K562 (cell line): ENCODE data around the gene HTRA3. TPM values are rescaled to one million over a fixed set of nuclear protein-coding genes. Genes with fewer than 3 reads are reported as not detected.

Source experiments
- ATAC-seq: fragments of 200-7000 bp; cut with Tn5 transposase; 3 replicates; pipeline ENCODE4 v1.9.1; 2020; ENCODE audit warnings: moderate library complexity
- BruUV-seq: library from RNA; stranded (reverse); fragments of 400-500 nt; replicated peaks from 2 replicates; lab custom pipeline; 2021; lab: Mats Ljungman, UMichigan
- CTCF ChIA-PET: fragments of 300-600 bp; formaldehyde crosslinking; extraction: SDS; loops from one replicate; lab custom pipeline; 2021; ENCODE audit warnings: low intra/inter-chr PET ratio; lab: Yijun Ruan, JAX
- POLR2A ChIA-PET: fragments of 300-600, 350-650 bp; sonication (Branson Sonifier 250); formaldehyde crosslinking; extraction: SDS; loops from one replicate; lab custom pipeline; 2021; ENCODE audit warnings: antibody characterized with exemption, inconsistent platforms; lab: Yijun Ruan, JAX
- DNase-seq, 4 experiments: peaks; one replicate each; pipeline versions ENCODE4 v3.0.0 to v3.0.0-alpha.2; 2011 to 2018; ENCODE audit warnings: low spot score in 3 of 4, mixed read lengths in 3 of 4; ENCODE audit errors: extremely low read depth in 1 of 4
- FAIRE-seq: peaks from 2 replicates; lab custom pipeline; 2011; peaks lifted over from hg19 to GRCh38; lab: Jason Lieb, UNC
- H2AFZ ChIP-seq: 2 replicates; pipeline ENCODE4 v1.6.0; 2011; ENCODE audit warnings: low read depth, low read length, control low read depth, inconsistent platforms
- H3K27ac ChIP-seq: fragments of 200-600 bp; 3 replicates; pipeline ENCODE4 v1.8.0; 2011; ENCODE audit warnings: low read depth, mild to moderate bottlenecking, control low read depth, inconsistent platforms, low read length, moderate library complexity, mixed read lengths; ENCODE audit errors: extremely low read depth
- H3K27me3 ChIP-seq, 2 experiments: fragments of 300-600 bp in 1 of 2; 2 replicates in 1 of 2; 3 replicates in 1 of 2; pipeline versions ENCODE4 v1.6.0 to v1.8.0; 2011; ENCODE audit warnings: inconsistent platforms in 2 of 2, low read length in 2 of 2, mild to moderate bottlenecking in 1 of 2, mixed read lengths in 1 of 2, moderate library complexity in 1 of 2; ENCODE audit not compliant: control insufficient read depth in 2 of 2, insufficient read depth in 2 of 2
- H3K36me3 ChIP-seq: fragments of 300-600 bp; 3 replicates; pipeline ENCODE4 v1.8.0; 2011; ENCODE audit warnings: mild to moderate bottlenecking, low read length, inconsistent platforms; ENCODE audit not compliant: control insufficient read depth, insufficient read depth
- H3K4me1 ChIP-seq, 2 experiments: fragments of 200-600 bp in 1 of 2; replicated peaks in 1 of 2; 2 replicates in 1 of 2; 3 replicates in 1 of 2; pipeline versions ENCODE4 v1.5.1 to v1.8.0; 2011; ENCODE audit warnings: inconsistent platforms in 2 of 2, low read length in 2 of 2, mild to moderate bottlenecking in 1 of 2, mixed read lengths in 1 of 2, moderate library complexity in 1 of 2; ENCODE audit not compliant: control insufficient read depth in 2 of 2, insufficient read depth in 2 of 2
- H3K4me2 ChIP-seq: 2 replicates; pipeline ENCODE4 v1.6.1; 2011; ENCODE audit warnings: low read length, control low read depth, inconsistent platforms, mixed read lengths; ENCODE audit not compliant: insufficient read depth
- H3K4me3 ChIP-seq: fragments of 200-600 bp; sonication (generic), shearing (Covaris generic); 2 replicates; pipeline ENCODE4 v1.5.1; 2016; ENCODE audit warnings: control low read depth, inconsistent platforms
- H3K79me2 ChIP-seq: fragments of 200-600 bp; 3 replicates; pipeline ENCODE4 v1.8.0; 2011; ENCODE audit warnings: low read length, inconsistent platforms; ENCODE audit not compliant: control insufficient read depth, insufficient read depth
- H3K9ac ChIP-seq, 2 experiments: 2 replicates each; pipeline versions ENCODE4 v1.6.0 to v1.6.1; 2011; ENCODE audit warnings: low read depth in 2 of 2, low read length in 2 of 2, control low read depth in 1 of 2, inconsistent platforms in 1 of 2, mild to moderate bottlenecking in 1 of 2, mixed read lengths in 1 of 2; ENCODE audit not compliant: insufficient read depth in 1 of 2
- H3K9me1 ChIP-seq: one replicate; pipeline ENCODE4 v1.6.0; 2011; ENCODE audit warnings: inconsistent platforms, mild to moderate bottlenecking, low read length, moderate library complexity; ENCODE audit not compliant: control insufficient read depth, insufficient read depth
- H3K9me3 ChIP-seq: replicated peaks from 2 replicates; pipeline ENCODE4 v1.5.1; 2011; ENCODE audit warnings: low read depth, low read length, inconsistent platforms; ENCODE audit not compliant: control insufficient read depth, insufficient read depth
- H4K20me1 ChIP-seq: replicated peaks from 2 replicates; pipeline ENCODE4 v1.6.1; 2011; ENCODE audit warnings: low read length, inconsistent platforms, mixed read lengths; ENCODE audit not compliant: control insufficient read depth, insufficient read depth
- BACH1 ChIP-seq: fragments of 200-800 bp; sonication (Bioruptor generic); IDR thresholded peaks from 2 replicates; pipeline ENCODE4 v1.6.1; 2016; ENCODE audit warnings: missing genetic modification characterization, missing compliant biosample characterization
- CBX1 ChIP-seq: sonication (generic); IDR thresholded peaks from 2 replicates; pipeline ENCODE4 v1.6.1; 2016; ENCODE audit warnings: antibody characterized with exemption, low read depth, mild to moderate bottlenecking
- DMBX1 ChIP-seq: fragments of 250-450 bp; sonication (Bioruptor Pico); IDR thresholded peaks from 2 replicates; pipeline ENCODE4 v1.8.0; 2022; ENCODE audit warnings: inconsistent platforms, mild to moderate bottlenecking, moderate library complexity, borderline replicate concordance
- DNMT1 ChIP-seq: fragments of 450-650 bp; IDR thresholded peaks from 2 replicates; pipeline ENCODE4 v1.6.1; 2016; ENCODE audit warnings: antibody characterized with exemption, mild to moderate bottlenecking
- EGR1 ChIP-seq: fragments of 450-650 bp; conservative IDR thresholded peaks from 2 replicates; pipeline ENCODE4 v1.6.1; 2017; ENCODE audit warnings: mild to moderate bottlenecking
- HCFC1 ChIP-seq: IDR thresholded peaks from 2 replicates; pipeline ENCODE4 v1.6.1; 2012; ENCODE audit warnings: low read depth, low read length, improper control_type of control experiment
- HDGF ChIP-seq: fragments of 450-650 bp; IDR thresholded peaks from 2 replicates; pipeline ENCODE4 v1.6.1; 2016
- HEY1 ChIP-seq: fragments of 250-450 bp; sonication (Bioruptor Pico); IDR thresholded peaks from 2 replicates; pipeline ENCODE4 v1.5.0; 2020; ENCODE audit warnings: mild to moderate bottlenecking, moderate library complexity, borderline replicate concordance
- KLF1 ChIP-seq: fragments of 450-650 bp; IDR thresholded peaks from 2 replicates; pipeline ENCODE4 v1.6.1; 2016; ENCODE audit warnings: missing genetic modification characterization, missing compliant biosample characterization
- MTF1 ChIP-seq: fragments of 250-450 bp; sonication (Bioruptor Pico); IDR thresholded peaks from 2 replicates; pipeline ENCODE4 v1.9.0; 2021; ENCODE audit warnings: moderate library complexity, mild to moderate bottlenecking, inconsistent platforms, borderline replicate concordance
- NR2C2 ChIP-seq, 2 experiments: fragments of 200-800 bp in 1 of 2; sonication (Bioruptor generic) in 1 of 2; sonication (generic) in 1 of 2; formaldehyde crosslinking in 1 of 2; IDR thresholded peaks; 2 replicates each; pipeline versions ENCODE4 v1.6.1 to v1.8.0; 2016 to 2022; ENCODE audit warnings: mild to moderate bottlenecking in 1 of 2, missing compliant biosample characterization in 1 of 2, missing genetic modification characterization in 1 of 2, missing genetic modification reagents in 1 of 2
- PHB ChIP-seq: fragments of 250-450 bp; sonication (Bioruptor Pico); IDR thresholded peaks from 2 replicates; pipeline ENCODE4 v1.5.0; 2021
- RBM25 ChIP-seq: fragments of 200-400 bp; formaldehyde crosslinking; IDR thresholded peaks from 2 replicates; pipeline ENCODE4 v1.6.1; 2018; ENCODE audit warnings: low read length, low read depth, moderate library complexity; ENCODE audit not compliant: severe bottlenecking
- SNRNP70 ChIP-seq: fragments of 200-400 bp; formaldehyde crosslinking; optimal IDR thresholded peaks from 2 replicates; pipeline ENCODE3; 2017; ENCODE audit warnings: low read depth, low read length
- TRIM24 ChIP-seq, 2 experiments: fragments of 450-650 bp; IDR thresholded peaks; 2 replicates each; pipeline ENCODE4 v1.6.1; 2016
- ZC3H4 ChIP-seq: sonication (generic); formaldehyde crosslinking; IDR thresholded peaks from 2 replicates; pipeline ENCODE4 v1.9.0; 2021; ENCODE audit warnings: missing genetic modification reagents, borderline replicate concordance
- ZFP36 ChIP-seq: fragments of 150-350 bp; IDR thresholded peaks from 2 replicates; pipeline ENCODE4 v1.6.1; 2018; ENCODE audit warnings: low read length, low read depth; ENCODE audit not compliant: partially characterized antibody
- ZNF197 ChIP-seq: fragments of 200-800 bp; sonication (Bioruptor generic); IDR thresholded peaks from 2 replicates; pipeline ENCODE4 v1.6.1; 2016; ENCODE audit warnings: low read depth, missing genetic modification characterization, missing compliant biosample characterization
- ZNF445 ChIP-seq: fragments of 250-450 bp; sonication (Bioruptor Pico); IDR thresholded peaks from 2 replicates; pipeline ENCODE4 v1.4.0; 2020; ENCODE audit warnings: low read depth, mild to moderate bottlenecking, moderate library complexity
- ZNF76 ChIP-seq: fragments of 250-450 bp; sonication (Bioruptor Pico); IDR thresholded peaks from 2 replicates; pipeline ENCODE4 v1.4.0; 2020; ENCODE audit warnings: mild to moderate bottlenecking, moderate library complexity, borderline replicate concordance
- whole genome bisulfite sequencing: fragments of 100-300 bp; shearing (Covaris generic); methylation state at CpG from one replicate; pipeline ENCODE4 v1.1.6; 2016; ENCODE audit warnings: low coverage, mixed read lengths; ENCODE audit not compliant: insufficient coverage; ENCODE audit errors: missing lambda C conversion rate; 5-methylcytosine and 5-hydroxymethylcytosine counted together
- in situ Hi-C: fragments of 300-500 bp; cut with MboI; formaldehyde crosslinking; loops from 4 replicates; pipeline ENCODE4 v1.15.0; 2018; ENCODE audit warnings: inconsistent platforms, mixed read lengths
- intact Hi-C: fragments of 100-400 bp; cut with micrococcal nuclease; formaldehyde crosslinking; loops from 2 replicates; pipeline ENCODE4 v1.14.2; 2022
- polyA plus RNA-seq, 8 experiments: library from polyadenylated mRNA; depleted of rRNA in 4 of 8; stranded (reverse) in 5 of 8; unstranded in 3 of 8; fragments of >200 nt; fragmentation: Nextera tagmentation in 2 of 8; fragmentation: Illumina TruSeq in 1 of 8; extraction: Ambion mirVana in 2 of 8; extraction: Trizol in 1 of 8; gene quantifications; 2 replicates each; pipeline versions ENCODE4 v1.2.1 to v1.2.3, GENCODE V29; 2011 to 2014; ENCODE audit warnings: inconsistent platforms in 1 of 8, missing spikeins in 1 of 8
- total RNA-seq, 7 experiments: library from RNA; depleted of rRNA in 6 of 7; stranded (reverse); fragments of >200 nt in 6 of 7; fragmentation: Illumina TruSeq in 2 of 7; extraction: Trizol in 2 of 7; gene quantifications; 2 replicates each; pipeline versions ENCODE4 v1.2.1 to v1.2.3, GENCODE V29; 2011 to 2021; ENCODE audit warnings: low replicate concordance in 1 of 7
- TF ChIP-seq, protein P1 (sequence below): fragments of 250-450 bp; sonication (Bioruptor Pico); IDR thresholded peaks from 2 replicates; pipeline ENCODE4 v1.5.0; 2022; ENCODE audit warnings: mild to moderate bottlenecking

HTRA3 gene
- total and polyA plus RNA-seq, 9 of the 15 experiments (the other 6 are each of a cell fraction or from before 2014, with no cell fraction given) = 0.04 TPM; not detected in 8

DNA sequence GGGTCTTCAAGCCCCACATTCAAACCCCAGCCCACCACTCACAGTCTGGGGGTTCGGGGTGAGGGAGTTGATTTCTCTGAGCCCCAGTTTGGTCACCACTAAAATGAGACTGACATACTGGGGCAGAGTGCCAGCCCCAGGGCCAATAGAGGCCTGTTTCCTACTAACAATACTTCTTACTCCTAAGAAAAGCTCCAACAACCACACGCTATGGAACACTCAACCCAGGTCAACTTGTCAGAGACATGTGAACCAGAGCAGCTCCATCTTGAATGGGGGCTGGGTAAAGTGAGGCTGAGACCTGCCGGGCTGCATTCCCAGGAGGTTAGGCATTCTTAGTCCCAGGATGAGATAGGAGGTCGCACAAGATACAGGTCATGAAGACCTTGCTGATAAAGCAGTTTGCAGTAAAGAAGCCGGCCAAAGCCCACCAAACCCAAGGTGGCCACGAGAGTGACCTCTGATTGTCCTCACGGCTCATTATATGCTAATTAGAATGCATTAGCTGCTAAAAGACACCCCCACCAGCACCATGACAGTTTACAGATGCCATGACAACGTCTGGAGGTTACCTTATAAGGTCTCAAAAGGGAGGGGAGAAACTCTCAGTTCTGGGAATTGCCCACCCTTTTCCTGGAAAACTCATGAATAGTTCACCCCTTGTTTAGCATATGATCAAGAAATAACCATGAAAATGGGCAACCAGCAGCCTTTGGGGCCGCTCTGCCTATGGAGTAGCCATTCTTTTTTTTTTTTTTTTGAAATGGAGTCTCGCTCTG is 26.6 kb upstream of the HTRA3 start:
- POLR2A ChIA-PET = interaction anchor here (0.6 kb wide), 3 partner anchors 194 to 399 kb away, joined by 3 to 5 read pairs (median 3); partner anchors contain the start of gene CPZ
- H3K4me2 ChIP-seq = no peak overlapping the region
- peaks cover 6 to 30% of the 10 kb centered on the region in 2 experiments; a peak in 3 of 5 replicates for H3K4me1 ChIP-seq
- peaks cover 4% of the 10 kb centered on the region; the same call in 1 of the 2 replicates for H4K20me1 ChIP-seq
- FAIRE-seq (peak; percentile 75), DNase-seq (peak in 1 of 4 experiments; percentile 48), ATAC-seq (no peak)
- no peaks in the 10 kb centered on the region for H3K9me1 ChIP-seq
- CTCF ChIA-PET = interaction anchor here (1.1 to 4.9 kb wide), 6 partner anchors 24 to 352 kb away, joined by 3 to 69 read pairs (median 5); no protein-coding TSS in a partner anchor
- intact Hi-C loops (loop anchor here (1.0 to 10.0 kb wide), 5 partner anchors 24 to 351 kb away; no protein-coding TSS in a partner anchor), in situ Hi-C loops (loop anchor here (5.0 kb wide), 1 partner anchor 159 kb away; no protein-coding TSS in a partner anchor)
- no peak overlapping the region; the same call in 2 of the 3 replicates for H3K27ac ChIP-seq
- no peak overlapping the region for H3K4me3 ChIP-seq
- no TSS peak for BruUV-seq
- H2AFZ ChIP-seq = peak overlapping the region; percentile 51; the same call in 1 of the 2 replicates
- peak overlapping the region in 1 of 2 experiments; percentile 41; a peak in 1 of 4 replicates for H3K9ac ChIP-seq
- peaks cover 0 to 49% of the 10 kb centered on the region in 2 experiments; a peak in 2 of 5 replicates for H3K27me3 ChIP-seq
- H3K9me3 ChIP-seq = no peaks in the 10 kb centered on the region
- H3K36me3 ChIP-seq = no peaks in the 10 kb centered on the region
- WGBS = 26% methylated on average over 8 of the region's 10 CpGs
- H3K79me2 ChIP-seq = no peaks in the 10 kb centered on the region
- TF ChIP-seq ZNF76 (CRISPR knock-in tag) = peak; percentile 55; the same call in 1 of the 2 replicates
- TF ChIP-seq NR2C2 (CRISPR knock-in tag; IDR thresholded peaks at IDR 0.05) = no peak
- TF ChIP-seq NR2C2 (tag; IDR thresholded peaks at IDR 0.05) = peak; percentile 76
- TF ChIP-seq HEY1 (CRISPR knock-in tag) = no peak
- no peak for TF ChIP-seq ZC3H4 (CRISPR knock-in tag)
- TF ChIP-seq DNMT1 = no peak
- TF ChIP-seq, protein P1, sequence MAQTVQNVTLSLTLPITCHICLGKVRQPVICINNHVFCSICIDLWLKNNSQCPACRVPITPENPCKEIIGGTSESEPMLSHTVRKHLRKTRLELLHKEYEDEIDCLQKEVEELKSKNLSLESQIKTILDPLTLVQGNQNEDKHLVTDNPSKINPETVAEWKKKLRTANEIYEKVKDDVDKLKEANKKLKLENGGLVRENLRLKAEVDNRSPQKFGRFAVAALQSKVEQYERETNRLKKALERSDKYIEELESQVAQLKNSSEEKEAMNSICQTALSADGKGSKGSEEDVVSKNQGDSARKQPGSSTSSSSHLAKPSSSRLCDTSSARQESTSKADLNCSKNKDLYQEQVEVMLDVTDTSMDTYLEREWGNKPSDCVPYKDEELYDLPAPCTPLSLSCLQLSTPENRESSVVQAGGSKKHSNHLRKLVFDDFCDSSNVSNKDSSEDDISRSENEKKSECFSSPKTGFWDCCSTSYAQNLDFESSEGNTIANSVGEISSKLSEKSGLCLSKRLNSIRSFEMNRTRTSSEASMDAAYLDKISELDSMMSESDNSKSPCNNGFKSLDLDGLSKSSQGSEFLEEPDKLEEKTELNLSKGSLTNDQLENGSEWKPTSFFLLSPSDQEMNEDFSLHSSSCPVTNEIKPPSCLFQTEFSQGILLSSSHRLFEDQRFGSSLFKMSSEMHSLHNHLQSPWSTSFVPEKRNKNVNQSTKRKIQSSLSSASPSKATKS (CRISPR knock-in tag) = no peak
- no peak for TF ChIP-seq CBX1
- 0 out of 2 replicates have a peak, but pooled peaks have one; percentile 26 for TF ChIP-seq EGR1
- TF ChIP-seq MTF1 (CRISPR knock-in tag) = peak; percentile 86
- TF ChIP-seq ZNF197 (CRISPR knock-in tag) = 0 out of 2 replicates have a peak, but pooled peaks have one; percentile 53
- peak; percentile 47; the same call in 1 of the 2 replicates for TF ChIP-seq DMBX1
- no peak for TF ChIP-seq HDGF
- TF ChIP-seq KLF1 (tag) = no peak; the same call in 1 of the 2 replicates
- TF ChIP-seq HCFC1 = no peak
- no peak for TF ChIP-seq PHB
- TF ChIP-seq ZNF445 (CRISPR knock-in tag) = no peak
- peak; percentile 40 for TF ChIP-seq ZFP36
- TF ChIP-seq TRIM24 (IDR thresholded peaks at IDR 0.05) = no peak
- TF ChIP-seq SNRNP70 = no peak
- TF ChIP-seq BACH1 (tag) = peak; percentile 74; the same call in 1 of the 2 replicates
- no peak for TF ChIP-seq RBM25
